SK-N-MC (cell line): ENCODE results near the gene CHIC2.

Experiments used
- EZH2 ChIP-seq: fragments of 200-600 bp; sonication (generic); IDR thresholded peaks from one replicate; pipeline ENCODE4 v1.6.1; 2017; ENCODE audit warnings: antibody characterized with exemption
- FOXP2 ChIP-seq: optimal IDR thresholded peaks from 2 replicates; pipeline ENCODE3; 2011; ENCODE audit warnings: mild to moderate bottlenecking, moderate library complexity; ENCODE audit not compliant: insufficient read depth; ENCODE audit errors: extremely low read length, control extremely low read depth
- POLR2AphosphoS5 ChIP-seq: IDR thresholded peaks from 2 replicates; pipeline ENCODE4 v1.6.1; 2012; ENCODE audit warnings: mild to moderate bottlenecking, low read depth, low read length, borderline replicate concordance

DNA sequence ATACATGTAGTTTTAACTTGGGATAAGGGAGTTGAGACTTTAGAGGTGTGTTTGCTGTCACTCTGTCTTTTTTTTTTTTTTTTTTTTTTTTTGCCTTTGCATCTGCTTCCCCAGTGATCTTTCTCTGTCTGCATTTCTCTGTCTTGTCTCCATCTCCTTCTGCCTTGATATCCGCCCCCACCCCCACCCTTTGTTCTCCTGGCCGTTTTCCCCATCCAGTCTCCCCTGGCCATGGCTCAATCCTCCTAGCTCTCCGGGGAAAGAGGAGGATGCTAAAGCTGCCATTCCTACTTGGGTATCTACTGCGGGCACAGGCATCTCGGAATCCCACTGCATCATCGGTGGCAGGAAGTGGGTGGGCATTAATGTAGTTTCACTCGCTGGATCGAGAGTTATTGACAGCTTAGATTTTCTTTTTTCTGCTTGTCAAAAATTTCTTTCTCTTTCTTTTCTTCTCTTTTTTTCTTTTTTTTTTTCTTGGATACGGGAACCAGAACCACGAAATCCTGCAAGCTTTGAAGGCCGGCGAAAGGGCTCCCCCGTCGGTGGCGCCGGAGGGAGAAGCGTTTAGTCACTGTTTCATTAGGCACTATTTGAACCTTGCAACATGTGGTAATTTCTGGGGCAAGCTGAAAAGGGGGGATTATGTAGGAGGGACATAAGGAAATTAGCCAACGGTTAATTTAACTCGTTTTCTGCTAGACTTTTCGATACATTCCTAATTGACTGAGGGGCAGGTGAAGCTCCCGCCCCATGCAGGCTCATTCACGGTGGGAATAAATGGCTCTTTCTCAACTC lies 43.7 kb upstream of the CHIC2 start:
- TF ChIP-seq EZH2 (no peak), POLR2AphosphoS5 (no peak), FOXP2 (no peak)
